CD4-positive, alpha-beta T cell treated with Interleukin-21 for 1 hour (primary cell): ENCODE data around the gene TUBB4B.

Experiments
- DNase-seq: peaks from one replicate; pipeline ENCODE4 v3.0.0-alpha.2; 2020

Gene TUBB4B

DNA sequence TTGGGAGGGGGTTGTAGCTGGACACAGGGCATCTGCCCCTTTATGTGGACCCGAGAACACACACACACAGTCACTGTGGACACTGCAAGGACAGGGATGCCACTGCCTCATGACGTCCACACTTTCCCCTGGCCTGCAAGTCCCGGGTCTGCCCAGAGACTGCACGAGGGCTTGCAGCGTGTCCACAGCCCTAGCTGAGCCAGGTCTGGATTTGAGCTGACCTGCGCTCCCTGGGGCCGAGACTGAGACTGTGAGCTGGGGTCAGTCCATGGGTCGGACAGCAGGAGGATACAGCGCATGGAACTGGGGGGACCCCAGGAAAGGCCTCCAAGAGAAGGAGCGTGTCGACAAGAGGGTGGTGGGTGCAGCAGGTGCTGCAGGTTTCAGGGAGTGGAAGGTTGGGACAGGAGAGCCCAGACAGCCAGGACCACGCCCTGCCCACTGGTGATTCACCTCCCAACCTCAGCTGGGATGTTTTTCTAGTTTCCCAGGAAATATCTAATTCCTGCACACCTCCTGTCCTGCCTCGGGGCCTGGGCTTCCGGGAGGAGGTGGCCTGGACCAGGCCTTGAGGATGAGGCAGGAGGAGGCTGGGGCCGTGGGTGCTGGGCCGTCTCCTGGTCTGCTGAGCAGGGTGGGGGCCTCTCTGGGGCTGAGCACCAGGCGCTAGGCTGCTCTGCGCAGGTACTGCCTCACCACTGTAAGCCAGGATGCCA is 14.6 kb upstream of the TUBB4B start:
- DNase-seq: no peak

DNA sequence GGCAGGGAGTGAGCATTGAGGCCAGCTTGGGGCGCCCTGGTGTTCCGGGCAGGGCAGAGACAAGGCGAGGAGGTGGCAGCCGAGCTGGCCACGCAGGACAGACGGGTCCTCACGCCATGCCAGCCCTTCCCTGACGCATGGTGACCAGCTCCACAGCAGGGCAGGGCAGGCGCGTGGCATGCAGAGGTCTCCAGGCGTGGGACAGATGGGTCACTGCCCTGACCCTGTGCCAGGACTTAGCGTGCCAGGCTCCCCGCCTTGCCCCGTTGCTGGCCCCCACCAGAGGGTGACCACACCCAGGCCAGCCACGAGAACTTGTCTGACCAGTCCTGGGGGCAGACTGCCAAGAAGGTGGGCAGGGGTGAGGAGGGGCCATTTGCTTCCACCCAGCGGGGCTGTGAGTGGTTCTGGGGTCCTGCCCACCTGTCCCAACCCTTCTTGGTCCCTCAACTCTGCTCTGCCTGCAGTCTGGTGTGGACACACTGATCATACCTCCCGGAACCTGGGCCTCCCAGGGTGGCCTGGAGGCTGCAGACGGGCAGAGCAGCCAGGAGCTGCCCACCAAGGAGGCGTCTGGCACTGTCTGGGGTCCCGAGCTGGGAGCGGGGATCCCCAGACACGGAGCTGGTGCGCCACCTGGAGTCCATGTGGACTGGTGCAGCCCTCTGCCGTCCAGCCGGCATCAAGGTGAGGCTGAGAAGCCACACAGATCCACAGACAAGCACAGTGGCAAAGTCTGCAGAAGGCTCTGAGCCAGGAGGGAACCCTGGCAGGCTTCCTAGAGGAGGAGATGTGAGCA is 13.8 kb upstream of the TUBB4B start, which contains the start of gene RNF224:
TSS of gene RNF224 (plus strand) at position 449 of the 799 bp plus-strand sequence. CDS start 834 bp downstream, outside the sequence.
- peak; percentile 84 for DNase-seq

DNA sequence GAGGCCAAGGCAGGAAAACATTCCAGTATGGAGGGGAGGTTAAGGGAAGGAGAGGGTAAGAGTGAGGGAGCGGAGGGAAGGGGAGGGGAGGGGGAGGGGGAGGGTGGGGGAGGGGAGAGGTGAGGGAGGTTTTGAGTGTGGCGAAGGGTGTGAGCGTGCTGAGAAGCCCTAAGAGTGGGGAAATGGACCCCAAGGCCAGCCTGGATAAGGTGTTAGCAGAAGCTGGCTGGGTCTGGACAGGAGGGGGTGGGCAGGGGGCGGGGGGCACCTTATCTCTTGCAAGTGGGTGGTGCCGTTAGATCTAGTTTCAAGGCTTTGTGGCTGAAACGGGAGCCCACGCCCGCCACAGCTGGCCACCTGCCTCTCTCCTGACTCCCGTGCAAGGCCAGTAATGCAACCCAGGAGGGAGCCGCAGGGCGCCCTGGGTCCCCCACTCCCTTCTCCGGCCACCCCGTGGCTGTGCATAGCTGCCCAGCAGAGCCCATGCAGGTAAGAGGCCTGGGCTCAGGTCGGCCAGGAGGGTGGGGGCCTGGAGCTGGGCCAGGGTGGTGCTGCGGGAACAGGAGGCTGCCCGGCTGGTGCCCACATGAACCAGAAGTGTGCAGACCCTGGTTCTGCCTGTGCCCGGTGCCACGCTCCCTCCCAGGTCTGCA is 13.1 kb upstream of the TUBB4B start:
- no peak for DNase-seq

DNA sequence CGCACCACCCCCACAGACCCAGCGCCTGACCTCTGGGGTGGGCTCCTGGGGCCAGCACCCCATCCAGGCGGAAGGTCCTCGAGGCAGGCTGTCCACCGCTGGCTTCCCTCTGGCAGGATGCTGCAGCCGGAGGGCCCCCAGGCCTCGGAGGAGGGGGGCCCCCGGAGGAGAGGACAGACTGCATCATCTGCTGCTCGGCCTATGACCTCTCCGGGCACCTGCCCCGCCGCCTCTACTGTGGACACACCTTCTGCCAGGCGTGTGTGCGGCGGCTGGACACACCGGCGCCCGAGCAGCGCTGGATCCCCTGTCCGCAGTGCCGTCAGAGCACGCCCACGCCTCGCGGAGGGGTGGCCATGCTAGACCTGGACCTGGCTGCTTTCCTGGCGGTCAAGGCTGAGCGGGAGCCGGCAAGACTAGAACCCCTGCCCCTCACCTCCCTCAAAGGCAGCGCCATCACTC is 12.6 kb upstream of the TUBB4B start:
- no peak for DNase-seq

DNA sequence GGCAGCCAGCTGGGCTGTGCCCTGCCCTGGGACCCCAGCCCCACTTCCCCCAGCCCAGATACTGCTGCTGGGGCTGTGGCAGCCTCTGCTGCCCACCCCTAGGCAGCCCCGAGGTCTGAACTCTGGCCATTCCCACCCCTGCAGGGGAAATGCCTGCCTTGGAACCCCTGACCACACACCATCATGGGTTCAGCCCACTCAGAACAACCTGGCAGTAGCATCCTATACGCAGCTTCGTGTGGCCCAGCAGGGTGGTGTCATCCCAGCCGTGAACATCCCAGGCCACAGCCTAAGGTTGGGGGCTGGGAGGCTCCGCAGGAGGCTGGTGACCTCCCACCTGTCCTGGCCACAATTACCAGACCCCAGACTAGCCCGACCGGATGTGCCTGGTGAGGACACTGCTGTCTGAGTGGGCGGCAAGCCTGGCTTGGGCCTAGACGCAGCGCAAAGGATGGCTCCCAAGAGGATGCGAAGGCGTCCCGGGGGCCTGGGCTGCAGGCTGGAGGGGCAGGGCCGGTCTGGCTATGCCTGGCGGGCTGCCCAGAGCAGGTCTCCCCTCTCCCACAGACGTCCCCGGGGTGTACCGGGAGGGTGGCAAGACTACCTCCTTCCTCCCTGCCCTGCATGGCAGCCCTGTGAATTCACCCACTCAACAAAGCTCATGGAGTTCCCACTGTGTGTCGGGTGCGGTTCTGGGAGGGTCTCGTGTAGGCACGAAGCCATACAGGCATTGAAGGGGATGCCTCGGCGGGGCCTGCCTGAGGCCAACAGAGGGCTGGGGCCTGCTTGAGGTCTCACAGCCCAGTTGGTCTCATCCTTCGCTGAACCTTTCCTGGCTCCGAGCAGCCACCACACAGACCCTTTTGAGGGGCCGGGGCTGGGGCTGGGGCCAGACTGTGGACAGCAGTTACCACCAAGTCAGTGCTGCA is 11.9 kb upstream of the TUBB4B start:
- no peak for DNase-seq

DNA sequence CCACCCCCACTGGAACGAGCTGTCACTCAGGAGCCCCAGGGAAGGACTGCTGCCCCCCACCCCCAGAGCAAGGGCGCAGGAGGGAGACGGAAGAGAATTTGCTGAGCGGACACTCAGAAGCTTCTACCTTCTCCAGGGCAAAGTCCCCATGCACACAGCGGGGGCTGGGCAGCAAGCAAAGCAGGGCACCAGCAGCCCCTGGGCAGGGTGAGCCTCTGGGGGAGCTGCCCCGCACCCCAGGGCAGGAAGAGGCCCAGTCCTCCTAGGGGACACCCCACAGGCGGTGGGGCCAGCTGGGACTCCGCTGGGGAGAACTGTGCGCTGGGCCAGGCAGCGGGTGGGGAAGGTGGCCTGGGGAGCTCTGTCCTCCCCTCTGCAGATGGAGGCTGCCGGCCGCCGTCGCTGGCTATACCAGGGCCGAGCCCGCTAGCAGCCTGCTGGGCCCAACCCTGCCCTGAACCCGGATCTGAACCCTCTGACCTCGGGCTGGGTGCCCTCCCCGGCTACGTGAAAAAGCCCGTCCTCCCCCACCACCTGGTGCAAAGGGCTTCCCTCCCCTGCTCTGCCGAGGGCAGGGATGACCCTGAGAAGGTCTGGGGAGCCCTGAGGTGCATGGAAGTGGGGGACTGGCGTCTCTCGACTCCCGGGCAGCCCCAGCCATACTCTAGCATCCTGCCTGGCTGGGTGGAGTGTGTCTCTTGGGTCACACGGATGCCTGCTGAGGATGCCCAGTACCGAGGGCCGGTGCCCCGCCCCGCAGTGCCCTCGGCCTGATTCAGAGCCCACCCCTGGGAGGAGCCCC is 11.0 kb upstream of the TUBB4B start:
- DNase-seq: no peak

DNA sequence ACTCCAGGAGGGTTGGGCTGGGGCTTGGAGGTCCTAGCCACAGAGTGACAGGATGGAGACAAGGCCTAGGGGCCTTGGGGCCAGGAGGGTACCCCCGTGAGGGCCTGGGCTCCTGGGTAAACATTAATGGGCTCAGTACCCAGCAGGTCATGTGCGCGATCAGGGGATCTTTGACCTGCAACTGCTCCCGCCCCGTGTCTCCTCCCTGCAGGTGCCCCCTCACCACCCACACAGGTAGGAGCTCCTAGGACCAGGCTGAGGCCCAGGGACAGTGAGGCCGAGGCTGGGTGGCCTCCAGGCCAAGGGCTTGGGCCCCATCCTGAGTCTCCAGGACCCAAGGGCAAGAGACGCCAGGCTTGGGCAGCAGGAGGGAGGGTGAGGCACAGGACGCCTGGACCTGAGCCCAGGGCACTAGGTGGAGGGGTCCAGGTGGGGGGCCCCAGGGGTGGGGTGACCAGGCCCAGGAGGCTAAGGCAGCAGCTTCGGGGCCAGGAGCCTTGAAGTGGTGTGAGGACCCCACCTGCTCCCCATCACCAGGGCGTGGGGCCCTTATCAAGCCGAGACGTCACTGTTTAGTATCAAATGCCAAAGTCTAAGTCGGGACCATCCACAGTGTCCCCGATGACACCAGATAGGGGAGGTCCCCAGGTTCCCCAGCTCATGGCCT is 10.2 kb upstream of the TUBB4B start, which contains the start of gene SLC34A3:
TSS of gene SLC34A3 (plus strand) at position 197 of the 667 bp plus-strand sequence. CDS start 802 bp downstream, outside the sequence.
- no peak for DNase-seq

DNA sequence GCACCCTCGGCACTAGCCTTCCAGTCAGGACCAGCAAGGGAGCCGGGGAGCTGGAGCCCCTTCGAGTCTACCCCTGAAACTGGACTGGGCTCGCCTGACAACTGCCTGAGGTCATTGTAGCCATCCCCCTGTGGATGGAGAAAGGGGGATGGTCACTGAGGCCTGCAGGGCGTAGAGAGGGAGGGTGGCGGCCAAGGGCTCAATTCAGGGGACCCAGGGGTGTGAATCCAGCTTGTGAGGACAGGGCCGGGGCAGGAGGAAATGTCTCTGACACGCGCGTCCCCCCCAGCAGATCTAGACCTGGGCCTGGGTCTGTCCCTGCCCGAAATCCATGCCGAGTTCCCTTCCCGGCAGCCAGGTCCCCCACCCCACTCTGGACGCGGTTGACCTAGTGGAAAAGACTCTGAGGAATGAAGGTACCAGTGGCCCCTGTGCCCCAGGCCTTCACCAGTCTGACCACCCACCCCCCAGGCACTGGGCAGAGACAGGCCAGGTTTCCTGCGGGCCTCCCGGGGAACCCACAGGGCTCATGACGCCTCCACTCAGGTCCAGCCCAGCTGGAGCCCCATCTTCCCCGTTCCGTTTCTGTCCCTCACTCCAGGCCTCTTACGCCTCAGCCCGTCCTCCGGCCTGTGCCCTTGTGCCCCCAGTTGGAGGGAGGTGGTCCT is 9.6 kb upstream of the TUBB4B start:
- no peak for DNase-seq

DNA sequence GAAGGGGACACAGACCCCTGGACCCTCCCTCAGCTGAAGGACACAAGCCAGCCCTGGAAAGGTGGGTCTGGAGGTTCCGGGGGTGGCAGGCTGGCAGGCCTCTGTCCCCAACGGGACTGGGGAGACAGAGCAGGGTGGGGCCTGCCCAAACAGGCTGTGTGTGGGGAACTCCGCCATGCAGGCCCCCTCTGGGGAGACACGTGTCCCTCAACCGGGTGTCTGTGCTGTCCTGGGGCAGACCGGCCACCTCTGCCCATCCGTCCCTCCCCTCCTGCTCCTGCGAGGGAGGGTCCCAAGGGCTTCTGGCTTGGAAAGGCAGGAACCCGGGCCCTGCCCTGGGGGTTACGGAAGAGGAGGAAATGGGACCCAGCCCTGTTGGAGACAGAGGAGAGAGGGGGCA is 9.0 kb upstream of the TUBB4B start:
- DNase-seq: no peak

DNA sequence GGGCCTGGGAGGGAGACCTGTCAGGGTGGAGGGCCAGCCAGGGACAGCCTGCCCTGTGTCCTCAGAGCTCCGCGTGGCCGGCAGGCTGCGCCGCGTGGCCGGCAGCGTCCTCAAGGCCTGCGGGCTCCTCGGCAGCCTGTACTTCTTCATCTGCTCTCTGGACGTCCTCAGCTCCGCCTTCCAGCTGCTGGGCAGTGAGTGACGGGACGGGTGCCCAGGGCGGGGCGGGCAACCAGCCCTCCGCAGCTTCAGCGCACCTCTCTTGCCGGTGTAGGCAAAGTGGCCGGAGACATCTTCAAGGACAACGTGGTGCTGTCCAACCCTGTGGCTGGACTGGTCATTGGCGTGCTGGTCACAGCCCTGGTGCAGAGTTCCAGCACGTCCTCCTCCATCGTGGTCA is 8.6 kb upstream of the TUBB4B start:
- DNase-seq: no peak

DNA sequence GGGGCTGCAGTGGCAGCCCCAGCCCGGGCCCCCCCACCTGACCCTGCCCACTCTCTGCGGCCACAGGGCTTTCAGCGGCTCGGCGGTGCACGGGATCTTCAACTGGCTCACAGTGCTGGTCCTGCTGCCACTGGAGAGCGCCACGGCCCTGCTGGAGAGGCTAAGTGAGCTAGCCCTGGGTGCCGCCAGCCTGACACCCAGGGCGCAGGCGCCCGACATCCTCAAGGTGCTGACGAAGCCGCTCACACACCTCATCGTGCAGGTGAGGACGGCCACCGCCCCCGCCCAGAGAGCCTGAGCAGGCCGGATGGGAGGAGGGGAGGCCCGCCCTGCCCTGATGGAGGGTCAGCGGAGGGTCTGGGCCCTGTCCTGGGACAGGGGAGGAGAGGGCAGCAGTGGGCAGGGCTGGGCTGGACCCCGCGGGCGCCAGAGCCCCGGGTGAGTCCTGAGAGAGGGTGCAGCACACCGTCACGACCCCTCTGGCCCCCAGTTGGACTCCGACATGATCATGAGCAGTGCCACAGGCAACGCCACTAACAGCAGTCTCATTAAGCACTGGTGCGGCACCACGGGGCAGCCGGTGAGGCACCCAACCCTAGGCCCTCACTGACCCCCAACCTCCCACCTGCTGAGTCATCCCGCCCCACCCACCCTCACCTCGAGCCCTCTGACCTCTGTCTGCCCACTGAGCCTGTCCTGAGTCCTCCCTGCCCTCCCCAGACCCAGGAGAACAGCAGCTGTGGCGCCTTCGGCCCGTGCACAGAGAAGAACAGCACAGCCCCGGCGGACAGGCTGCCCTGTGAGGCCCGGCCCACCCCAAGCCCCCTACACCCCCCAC is 7.7 kb upstream of the TUBB4B start:
- no peak for DNase-seq

DNA sequence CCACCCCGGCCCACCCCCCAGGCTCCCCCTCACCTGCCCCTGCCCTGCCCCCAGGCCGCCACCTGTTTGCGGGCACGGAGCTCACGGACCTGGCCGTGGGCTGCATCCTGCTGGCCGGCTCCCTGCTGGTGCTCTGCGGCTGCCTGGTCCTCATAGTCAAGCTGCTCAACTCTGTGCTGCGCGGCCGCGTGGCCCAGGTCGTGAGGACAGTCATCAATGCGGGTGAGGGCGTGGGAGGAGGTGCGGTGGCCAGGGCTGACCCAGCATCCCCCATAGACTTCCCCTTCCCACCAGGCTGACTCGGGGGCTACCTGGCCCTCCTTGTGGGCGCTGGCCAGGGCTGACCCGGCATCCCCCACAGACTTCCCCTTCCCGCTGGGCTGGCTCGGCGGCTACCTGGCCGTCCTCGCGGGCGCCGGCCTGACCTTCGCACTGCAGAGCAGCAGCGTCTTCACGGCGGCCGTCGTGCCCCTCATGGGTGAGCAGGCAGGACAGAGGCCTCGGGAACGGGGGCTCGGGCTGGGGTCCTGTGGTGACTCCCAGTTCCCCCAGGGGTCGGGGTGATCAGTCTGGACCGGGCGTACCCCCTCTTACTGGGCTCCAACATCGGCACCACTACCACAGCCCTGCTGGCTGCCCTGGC is 6.9 kb upstream of the TUBB4B start:
- DNase-seq: no peak

DNA sequence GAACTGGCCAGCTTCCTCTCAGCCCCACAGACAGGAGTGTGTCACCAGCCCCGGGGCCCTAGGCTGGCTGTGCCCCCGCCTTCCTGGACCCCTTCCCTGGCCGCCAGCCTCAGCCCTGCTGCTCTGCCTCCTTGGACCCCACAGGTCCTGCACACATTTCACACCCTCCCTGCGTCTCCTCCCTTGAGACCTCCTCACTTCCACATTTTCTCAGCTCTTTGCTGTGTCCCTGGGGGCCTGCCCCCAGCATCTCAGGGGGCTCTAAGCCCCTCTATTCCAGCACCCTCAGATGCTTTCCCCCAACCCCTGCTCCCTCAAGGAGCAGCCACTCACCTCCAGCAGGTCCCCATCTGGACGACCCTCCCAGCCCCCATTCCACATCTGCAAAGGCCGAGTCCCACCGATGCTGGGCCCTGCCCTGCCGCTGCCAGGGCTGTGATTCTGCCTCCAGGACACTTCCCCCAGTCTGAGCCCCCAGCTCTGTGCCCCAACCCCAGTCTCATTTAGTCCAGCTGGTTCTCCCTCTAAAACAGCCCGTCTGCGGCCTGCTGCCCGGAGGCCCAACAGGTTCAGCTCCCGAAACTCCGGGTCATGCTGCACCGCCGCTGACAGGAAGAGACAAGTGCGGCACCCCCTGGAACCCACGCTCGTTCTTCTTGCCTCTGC is 6.2 kb upstream of the TUBB4B start:
- DNase-seq: no peak

DNA sequence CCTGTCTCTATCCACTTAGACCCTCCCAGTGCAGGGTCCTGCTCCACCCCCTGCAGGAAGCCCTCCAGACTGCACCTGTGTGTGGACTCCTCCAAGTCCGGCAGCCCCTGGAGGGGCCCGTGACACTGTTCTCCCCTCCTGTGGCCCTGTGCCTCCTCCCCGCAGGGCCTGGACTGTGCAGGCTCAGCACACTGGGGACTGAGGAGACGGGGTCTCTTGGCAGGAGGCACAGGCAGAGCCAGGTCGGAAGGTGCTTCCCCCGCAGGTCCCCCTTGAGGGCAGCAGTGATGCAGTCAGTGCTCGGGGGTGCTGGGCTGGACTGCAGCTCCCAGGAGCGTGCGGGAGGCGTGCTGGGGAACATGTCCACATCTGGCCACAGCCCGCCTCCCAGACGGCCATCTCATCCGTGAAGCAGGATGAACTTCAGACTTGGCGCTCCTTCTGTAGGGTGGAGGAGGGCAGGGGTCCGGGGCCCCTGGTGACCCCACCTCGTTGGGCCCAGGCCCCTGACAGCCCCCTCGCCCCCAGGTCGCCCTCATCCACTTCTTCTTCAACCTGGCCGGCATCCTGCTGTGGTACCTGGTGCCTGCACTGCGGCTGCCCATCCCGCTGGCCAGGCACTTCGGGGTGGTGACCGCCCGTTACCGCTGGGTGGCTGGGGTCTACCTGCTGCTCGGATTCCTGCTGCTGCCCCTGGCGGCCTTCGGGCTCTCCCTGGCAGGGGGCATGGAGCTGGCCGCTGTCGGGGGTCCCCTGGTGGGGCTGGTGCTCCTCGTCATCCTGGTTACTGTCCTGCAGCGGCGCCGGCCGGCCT is 5.5 kb upstream of the TUBB4B start:
- DNase-seq: no peak

DNA sequence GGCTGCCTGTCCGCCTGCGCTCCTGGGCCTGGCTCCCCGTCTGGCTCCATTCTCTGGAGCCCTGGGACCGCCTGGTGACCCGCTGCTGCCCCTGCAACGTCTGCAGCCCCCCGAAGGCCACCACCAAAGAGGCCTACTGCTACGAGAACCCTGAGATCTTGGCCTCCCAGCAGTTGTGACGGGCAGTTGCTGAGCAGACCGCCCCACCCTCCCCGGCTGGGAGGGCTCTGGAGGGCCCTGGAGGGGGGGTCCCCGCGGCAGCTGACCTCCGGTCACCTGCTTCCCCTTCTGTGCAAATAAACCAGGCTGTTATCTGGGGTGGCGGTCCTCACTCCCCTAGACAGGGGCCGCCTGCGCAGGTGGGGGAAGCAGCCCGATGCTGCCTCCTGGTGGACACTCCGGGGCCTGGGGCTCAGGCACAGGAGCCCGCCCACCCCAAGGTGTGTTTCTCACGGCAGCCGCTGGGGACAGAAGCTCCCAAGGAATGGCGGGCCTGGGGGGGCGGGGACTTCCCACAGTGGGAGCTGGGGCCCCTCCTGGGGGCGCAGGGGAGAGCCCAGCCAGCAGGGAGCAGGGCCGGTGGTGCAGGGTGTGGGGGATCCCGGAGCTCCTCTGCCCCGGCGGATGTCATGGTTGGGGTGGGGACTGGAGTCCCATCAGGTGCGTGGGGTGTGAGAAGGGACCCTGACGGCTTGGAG is 4.7 kb upstream of the TUBB4B start:
- DNase-seq: peak; percentile 90

DNA sequence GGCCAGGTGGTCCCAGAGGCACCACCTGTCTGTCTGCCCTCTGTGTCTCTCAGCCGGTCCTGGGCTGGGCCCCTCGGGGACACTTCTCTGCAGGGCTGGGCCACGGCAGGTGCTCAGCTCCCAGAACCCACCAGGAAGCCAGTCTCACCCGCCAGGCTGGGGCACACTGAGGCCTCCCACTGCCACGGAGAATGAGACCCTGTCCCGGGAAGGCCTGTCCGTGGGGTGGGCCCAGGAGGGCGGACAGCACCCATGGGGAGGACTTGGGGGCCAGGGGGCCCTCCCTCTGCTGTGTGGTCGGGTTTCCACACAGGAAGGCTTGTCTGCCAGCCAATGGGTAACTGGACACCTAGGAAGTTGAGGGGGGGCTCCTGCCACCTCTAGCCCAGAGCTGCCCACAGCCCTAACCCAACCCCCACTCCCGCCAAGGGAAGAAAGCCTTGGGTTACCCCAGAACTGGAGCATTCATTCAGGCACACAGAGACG is 4.1 kb upstream of the TUBB4B start:
- DNase-seq: no peak
